HepG2 (cell line): Measurements from ENCODE around the gene RNF6. TPM values are rescaled to one million over a fixed set of nuclear protein-coding genes. Genes with fewer than 3 reads are reported as not detected.
A peak's percentile ranks its signal among the peaks of the same experiment; 100 is the strongest.

Source experiments
- ASH2L ChIP-seq: fragments of 300-600, 200-600 bp; sonication (generic); IDR thresholded peaks from 2 replicates; pipeline ENCODE4 v1.7.0; 2017; ENCODE audit warnings: low read depth, mild to moderate bottlenecking, moderate library complexity, mixed read lengths, low read length; ENCODE audit not compliant: insufficient read length
- ELF1 ChIP-seq: sonication (generic); formaldehyde crosslinking; IDR thresholded peaks from 2 replicates; pipeline ENCODE4 v1.4.0; 2020; ENCODE audit warnings: missing genetic modification reagents
- HMG20B ChIP-seq: conservative IDR thresholded peaks from 2 replicates; pipeline ENCODE4 v1.6.1; 2016; ENCODE audit warnings: missing genetic modification reagents, missing compliant biosample characterization
- HOXA9 ChIP-seq: sonication (generic); formaldehyde crosslinking; IDR thresholded peaks from 2 replicates; pipeline ENCODE4 v1.8.1; 2022; ENCODE audit warnings: missing genetic modification reagents, mild to moderate bottlenecking, moderate library complexity, borderline replicate concordance
- KDM4B ChIP-seq: sonication (generic); formaldehyde crosslinking; IDR thresholded peaks from 2 replicates; pipeline ENCODE4 v1.4.0; 2020; ENCODE audit warnings: missing genetic modification reagents
- LBX2 ChIP-seq: sonication (generic); formaldehyde crosslinking; IDR thresholded peaks from 2 replicates; pipeline ENCODE4 v1.5.0; 2020; ENCODE audit warnings: missing genetic modification reagents, mild to moderate bottlenecking, borderline replicate concordance
- NCOA1 ChIP-seq: sonication (generic); formaldehyde crosslinking; IDR thresholded peaks from 2 replicates; pipeline ENCODE4 v1.9.0; 2021; ENCODE audit warnings: missing genetic modification reagents
- NFRKB ChIP-seq: fragments of 450-650 bp; IDR thresholded peaks from 2 replicates; pipeline ENCODE4 v1.6.1; 2017
- POLR2AphosphoS5 ChIP-seq: IDR thresholded peaks from 2 replicates; pipeline ENCODE4 v1.6.1; 2012; ENCODE audit warnings: low read depth, low read length
- RXRA ChIP-seq: sonication (generic); formaldehyde crosslinking; IDR thresholded peaks from 2 replicates; pipeline ENCODE4 v1.5.1; 2020; ENCODE audit warnings: missing genetic modification reagents
- SKI ChIP-seq: fragments of 450-650 bp; IDR thresholded peaks from one replicate; pipeline ENCODE4 v1.6.1; 2018; ENCODE audit warnings: mild to moderate bottlenecking; ENCODE audit not compliant: partially characterized antibody
- YEATS2 ChIP-seq: sonication (generic); formaldehyde crosslinking; IDR thresholded peaks from 2 replicates; pipeline ENCODE4 v1.4.0; 2020; ENCODE audit warnings: missing genetic modification reagents, borderline replicate concordance
- ZNF605 ChIP-seq: sonication (generic); formaldehyde crosslinking; IDR thresholded peaks from 2 replicates; pipeline ENCODE4 v1.8.0; 2022; ENCODE audit warnings: mild to moderate bottlenecking, missing genetic modification reagents
- ZNF709 ChIP-seq: sonication (generic); formaldehyde crosslinking; IDR thresholded peaks from 2 replicates; pipeline ENCODE4 v1.5.0; 2020; ENCODE audit warnings: mild to moderate bottlenecking, missing genetic modification reagents
- ZNF768 ChIP-seq: sonication (generic); formaldehyde crosslinking; IDR thresholded peaks from 2 replicates; pipeline ENCODE4 v1.4.0; 2020; ENCODE audit warnings: missing genetic modification reagents
- ZXDC ChIP-seq: sonication (generic); formaldehyde crosslinking; IDR thresholded peaks from 2 replicates; pipeline ENCODE4 v1.5.0; 2020; ENCODE audit warnings: mild to moderate bottlenecking, missing genetic modification reagents
- polyA plus RNA-seq, 8 experiments: library from polyadenylated mRNA; depleted of rRNA in 3 of 8; stranded (reverse) in 7 of 8; unstranded in 1 of 8; fragments of >200 nt; fragmentation: Illumina TruSeq in 4 of 8; extraction: Trizol in 4 of 8; gene quantifications; 2 replicates each; pipeline versions ENCODE4 v1.2.1 to v1.2.3, GENCODE V29; 2011 to 2016; ENCODE audit warnings: low read depth in 4 of 8, missing spikeins in 1 of 8, mixed read lengths in 1 of 8; ENCODE audit not compliant: insufficient read depth in 1 of 8
- total RNA-seq, 5 experiments: library from RNA; depleted of rRNA; stranded (reverse); fragments of >200 nt; fragmentation: Illumina TruSeq; extraction: Trizol; gene quantifications; 2 replicates each; pipeline ENCODE4 v1.2.3, GENCODE V29; 2016; ENCODE audit warnings: low read depth in 1 of 5
- TF ChIP-seq, protein P1 (sequence below): sonication (generic); formaldehyde crosslinking; conservative IDR thresholded peaks from 2 replicates; pipeline ENCODE4 v1.4.0; 2020; ENCODE audit warnings: missing genetic modification reagents
- TF ChIP-seq, protein P2 (sequence below): sonication (generic); formaldehyde crosslinking; IDR thresholded peaks from 2 replicates; pipeline ENCODE4 v1.4.0; 2020; ENCODE audit warnings: missing genetic modification reagents
- TF ChIP-seq, protein P3 (sequence below): IDR thresholded peaks from 2 replicates; pipeline ENCODE4 v1.6.1; 2016; ENCODE audit warnings: mild to moderate bottlenecking, missing biosample characterization, missing genetic modification reagents
- TF ChIP-seq, protein P4 (sequence below): sonication (generic); formaldehyde crosslinking; IDR thresholded peaks from 2 replicates; pipeline ENCODE4 v1.4.0; 2020; ENCODE audit warnings: missing genetic modification reagents
- TF ChIP-seq, protein P5 (sequence below): IDR thresholded peaks from 2 replicates; pipeline ENCODE4 v1.6.1; 2016; ENCODE audit warnings: missing compliant biosample characterization, missing genetic modification reagents, borderline replicate concordance

RNF6 gene
- total and polyA plus RNA-seq, 2 of the 13 experiments (the other 11 are each of a cell fraction or from before 2014, with no cell fraction given), result 14.6 to 36.8 TPM

DNA sequence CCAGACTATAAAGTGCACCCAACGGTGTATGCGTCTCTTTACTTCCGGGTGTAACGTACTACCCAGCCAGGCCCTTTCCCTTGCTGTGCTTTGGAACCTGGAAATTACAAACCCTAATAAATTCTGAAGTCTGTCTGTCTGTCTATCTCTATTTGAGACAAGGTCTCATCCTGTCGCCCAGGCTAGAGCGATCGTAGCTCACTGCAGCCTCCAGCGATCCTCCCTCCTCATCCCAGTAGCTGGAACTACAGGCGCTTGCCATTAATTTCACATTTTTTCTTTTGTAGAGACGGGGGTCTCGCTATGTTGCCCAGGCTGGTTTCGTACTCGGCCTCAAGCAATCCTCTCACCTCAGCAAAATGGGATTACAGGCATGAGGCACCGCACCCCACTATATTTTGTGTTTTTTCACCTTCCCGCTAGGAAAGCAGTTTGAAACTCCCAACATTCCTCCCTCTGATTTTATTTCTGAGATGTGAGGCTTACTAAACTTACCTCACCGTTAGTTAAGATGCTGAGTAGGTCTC, 469 bp upstream of the RNF6 start (continued):
- TF ChIP-seq HMG20B (CRISPR knock-in tag), result no peak
- no peak for TF ChIP-seq LBX2 (CRISPR knock-in tag)
- no peak for TF ChIP-seq YEATS2 (CRISPR knock-in tag)
- peak; percentile 40; the same call in 1 of the 2 replicates for TF ChIP-seq ZNF709 (CRISPR knock-in tag)
- TF ChIP-seq NCOA1 (CRISPR knock-in tag), result 0 out of 2 replicates have a peak, but pooled peaks have one; percentile 80
- TF ChIP-seq, protein P1, sequence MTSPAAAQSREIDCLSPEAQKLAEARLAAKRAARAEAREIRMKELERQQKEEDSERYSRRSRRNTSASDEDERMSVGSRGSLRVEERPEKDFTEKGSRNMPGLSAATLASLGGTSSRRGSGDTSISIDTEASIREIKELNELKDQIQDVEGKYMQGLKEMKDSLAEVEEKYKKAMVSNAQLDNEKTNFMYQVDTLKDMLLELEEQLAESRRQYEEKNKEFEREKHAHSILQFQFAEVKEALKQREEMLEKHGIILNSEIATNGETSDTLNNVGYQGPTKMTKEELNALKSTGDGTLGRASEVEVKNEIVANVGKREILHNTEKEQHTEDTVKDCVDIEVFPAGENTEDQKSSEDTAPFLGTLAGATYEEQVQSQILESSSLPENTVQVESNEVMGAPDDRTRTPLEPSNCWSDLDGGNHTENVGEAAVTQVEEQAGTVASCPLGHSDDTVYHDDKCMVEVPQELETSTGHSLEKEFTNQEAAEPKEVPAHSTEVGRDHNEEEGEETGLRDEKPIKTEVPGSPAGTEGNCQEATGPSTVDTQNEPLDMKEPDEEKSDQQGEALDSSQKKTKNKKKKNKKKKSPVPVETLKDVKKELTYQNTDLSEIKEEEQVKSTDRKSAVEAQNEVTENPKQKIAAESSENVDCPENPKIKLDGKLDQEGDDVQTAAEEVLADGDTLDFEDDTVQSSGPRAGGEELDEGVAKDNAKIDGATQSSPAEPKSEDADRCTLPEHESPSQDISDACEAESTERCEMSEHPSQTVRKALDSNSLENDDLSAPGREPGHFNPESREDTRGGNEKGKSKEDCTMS (CRISPR knock-in tag), result no peak
- no peak for TF ChIP-seq ZNF768 (CRISPR knock-in tag)
- TF ChIP-seq, protein P2, sequence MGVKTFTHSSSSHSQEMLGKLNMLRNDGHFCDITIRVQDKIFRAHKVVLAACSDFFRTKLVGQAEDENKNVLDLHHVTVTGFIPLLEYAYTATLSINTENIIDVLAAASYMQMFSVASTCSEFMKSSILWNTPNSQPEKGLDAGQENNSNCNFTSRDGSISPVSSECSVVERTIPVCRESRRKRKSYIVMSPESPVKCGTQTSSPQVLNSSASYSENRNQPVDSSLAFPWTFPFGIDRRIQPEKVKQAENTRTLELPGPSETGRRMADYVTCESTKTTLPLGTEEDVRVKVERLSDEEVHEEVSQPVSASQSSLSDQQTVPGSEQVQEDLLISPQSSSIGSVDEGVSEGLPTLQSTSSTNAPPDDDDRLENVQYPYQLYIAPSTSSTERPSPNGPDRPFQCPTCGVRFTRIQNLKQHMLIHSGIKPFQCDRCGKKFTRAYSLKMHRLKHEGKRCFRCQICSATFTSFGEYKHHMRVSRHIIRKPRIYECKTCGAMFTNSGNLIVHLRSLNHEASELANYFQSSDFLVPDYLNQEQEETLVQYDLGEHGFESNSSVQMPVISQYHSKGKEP (CRISPR knock-in tag), result no peak
- TF ChIP-seq ELF1 (CRISPR knock-in tag), result peak; percentile 17; the same call in 1 of the 2 replicates
- TF ChIP-seq HOXA9 (CRISPR knock-in tag), result 0 out of 2 replicates have a peak, but pooled peaks have one; percentile 18
- no peak for TF ChIP-seq KDM4B (CRISPR knock-in tag)
- TF ChIP-seq RXRA (CRISPR knock-in tag), result no peak
- TF ChIP-seq ZXDC, result no peak
- TF ChIP-seq, protein P3, sequence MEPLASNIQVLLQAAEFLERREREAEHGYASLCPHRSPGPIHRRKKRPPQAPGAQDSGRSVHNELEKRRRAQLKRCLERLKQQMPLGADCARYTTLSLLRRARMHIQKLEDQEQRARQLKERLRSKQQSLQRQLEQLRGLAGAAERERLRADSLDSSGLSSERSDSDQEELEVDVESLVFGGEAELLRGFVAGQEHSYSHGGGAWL (CRISPR knock-in tag), result no peak
- TF ChIP-seq, protein P4, sequence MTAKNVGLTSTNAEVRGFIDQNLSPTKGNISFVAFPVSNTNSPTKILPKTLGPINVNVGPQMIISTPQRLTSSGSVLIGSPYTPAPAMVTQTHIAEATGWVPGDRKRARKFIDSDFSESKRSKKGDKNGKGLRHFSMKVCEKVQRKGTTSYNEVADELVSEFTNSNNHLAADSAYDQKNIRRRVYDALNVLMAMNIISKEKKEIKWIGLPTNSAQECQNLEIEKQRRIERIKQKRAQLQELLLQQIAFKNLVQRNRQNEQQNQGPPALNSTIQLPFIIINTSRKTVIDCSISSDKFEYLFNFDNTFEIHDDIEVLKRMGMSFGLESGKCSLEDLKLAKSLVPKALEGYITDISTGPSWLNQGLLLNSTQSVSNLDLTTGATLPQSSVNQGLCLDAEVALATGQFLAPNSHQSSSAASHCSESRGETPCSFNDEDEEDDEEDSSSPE (CRISPR knock-in tag), result no peak
- TF ChIP-seq SKI, result no peak
- TF ChIP-seq, protein P5, sequence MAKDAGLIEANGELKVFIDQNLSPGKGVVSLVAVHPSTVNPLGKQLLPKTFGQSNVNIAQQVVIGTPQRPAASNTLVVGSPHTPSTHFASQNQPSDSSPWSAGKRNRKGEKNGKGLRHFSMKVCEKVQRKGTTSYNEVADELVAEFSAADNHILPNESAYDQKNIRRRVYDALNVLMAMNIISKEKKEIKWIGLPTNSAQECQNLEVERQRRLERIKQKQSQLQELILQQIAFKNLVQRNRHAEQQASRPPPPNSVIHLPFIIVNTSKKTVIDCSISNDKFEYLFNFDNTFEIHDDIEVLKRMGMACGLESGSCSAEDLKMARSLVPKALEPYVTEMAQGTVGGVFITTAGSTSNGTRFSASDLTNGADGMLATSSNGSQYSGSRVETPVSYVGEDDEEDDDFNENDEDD, result no peak; the same call in 1 of the 2 replicates
- TF ChIP-seq ASH2L, result peak; percentile 8
- no peak for TF ChIP-seq NFRKB
- TF ChIP-seq POLR2AphosphoS5, result no peak
- no peak for TF ChIP-seq ZNF605
